HG03460 (cell line): ENCODE results near the gene RAB25.
"Not testable (repeated sequence)": the region's sequence is repeated elsewhere in the genome, so short reads cannot be mapped to it uniquely, and the experiment has no call there.

Experiments
- ATAC-seq: cut with Tn5 transposase; IDR thresholded peaks from one replicate; pipeline ENCODE4 v1.9.1; 2021; ENCODE audit not compliant: unreplicated experiment

Gene RAB25

GRCh38 chr1:156060937-156061636, at the start of gene RAB25:
Gene RAB25 (plus strand): TSS chr1:156061160. CDS start chr1:156061401, 241 bp downstream.
- ATAC-seq = no peak

GRCh38 chr1:156012051-156012817, 48.7 kb upstream of the RAB25 start:
- ATAC-seq = peak; percentile 78

GRCh38 chr1:156014829-156015228, 46.1 kb upstream of the RAB25 start:
- no peak for ATAC-seq

GRCh38 chr1:156019946-156020292, 41.0 kb upstream of the RAB25 start:
- no peak for ATAC-seq

GRCh38 chr1:156020293-156021092, 40.5 kb upstream of the RAB25 start, which contains the start of gene SSR2:
Gene SSR2 (minus strand): TSS chr1:156020951. CDS start chr1:156020167, 784 bp downstream.
- ATAC-seq = peak; percentile 97

- ATAC-seq = no peak
These were observed 39.9 kb upstream of the RAB25 start for GRCh38 chr1:156021093-156021428.

- no peak for ATAC-seq
These were observed 39.0 kb upstream of the RAB25 start for GRCh38 chr1:156021954-156022353.

- ATAC-seq = no peak
These were observed 36.2 kb upstream of the RAB25 start for GRCh38 chr1:156024801-156025200.

- ATAC-seq = no peak
These were observed 35.1 kb upstream of the RAB25 start for GRCh38 chr1:156025876-156026275.

- no peak for ATAC-seq
These were observed 34.4 kb upstream of the RAB25 start for GRCh38 chr1:156026588-156026987.

GRCh38 chr1:156033011-156033410, 27.9 kb upstream of the RAB25 start:
- no peak for ATAC-seq

GRCh38 chr1:156034991-156035390, 26.0 kb upstream of the RAB25 start:
- ATAC-seq = not testable (repeated sequence)

- no peak for ATAC-seq
These were observed 18.1 kb upstream of the RAB25 start for GRCh38 chr1:156042828-156043227.

GRCh38 chr1:156045076-156045475, 15.9 kb upstream of the RAB25 start:
- no peak for ATAC-seq

- no peak for ATAC-seq
These were observed 12.2 kb upstream of the RAB25 start for GRCh38 chr1:156048663-156049258.

- no peak for ATAC-seq
These were observed 10.6 kb upstream of the RAB25 start for GRCh38 chr1:156050376-156050775.

GRCh38 chr1:156051011-156051725, 9.8 kb upstream of the RAB25 start:
- ATAC-seq = no peak

GRCh38 chr1:156052862-156053767, 7.8 kb upstream of the RAB25 start:
- ATAC-seq = no peak

GRCh38 chr1:156053768-156054499, 7.0 kb upstream of the RAB25 start, which contains the start of gene UBQLN4:
Gene UBQLN4 (minus strand): TSS chr1:156053798. CDS start chr1:156053701, 97 bp downstream.
- ATAC-seq = peak; percentile 49
